Naive thymus-derived CD4-positive, alpha-beta T cell (primary cell): Measurements from ENCODE around the gene ERN1. TPM values are rescaled to one million over a fixed set of nuclear protein-coding genes. Genes with fewer than 3 reads are reported as not detected.
"Not testable (repeated sequence)": the region's sequence is repeated elsewhere in the genome, so short reads cannot be mapped to it uniquely, and the experiment has no call there.

Experiments
- ATAC-seq: fragments of 150-1000 bp; cut with Tn5 transposase; 2 replicates; pipeline ENCODE4 v1.10.0; 2021; ENCODE audit warnings: mild to moderate bottlenecking, moderate library complexity
- CTCF ChIA-PET: fragments of 350-600 bp; sonication (Branson Sonifier 250); formaldehyde crosslinking; loops from one replicate; lab custom pipeline; 2021; ENCODE audit warnings: antibody characterized with exemption; lab: Charles Lee
- POLR2A ChIA-PET: fragments of 350-600 bp; sonication (Branson Sonifier 250); formaldehyde crosslinking; loops from one replicate; lab custom pipeline; 2021; ENCODE audit warnings: antibody characterized with exemption, inconsistent platforms; lab: Charles Lee
- DNase-seq, 9 donors: peaks; one replicate each; pipeline versions ENCODE4 v3.0.0 to v3.0.0-alpha.2; 2020 to 2022; ENCODE audit warnings: mixed read lengths in 1 of 9
- H3K27ac ChIP-seq: one replicate; pipeline ENCODE4 v1.7.0; 2013; ENCODE audit warnings: mild to moderate bottlenecking, low read depth, low read length, moderate library complexity
- H3K27me3 ChIP-seq, 2 donors: one replicate each; pipeline ENCODE4 v1.7.0; 2013; ENCODE audit warnings: low read length in 2 of 2, mild to moderate bottlenecking in 2 of 2, moderate library complexity in 2 of 2; ENCODE audit not compliant: control insufficient read depth in 2 of 2, insufficient read depth in 2 of 2
- H3K36me3 ChIP-seq, 3 experiments: 1 replicate in 2 of 3; 2 replicates in 1 of 3; pipeline ENCODE4 v1.7.0; 2013; ENCODE audit warnings: low read length in 3 of 3, mild to moderate bottlenecking in 3 of 3, moderate library complexity in 1 of 3; ENCODE audit not compliant: insufficient read depth in 3 of 3, control insufficient read depth in 2 of 3
- H3K4me1 ChIP-seq, 2 donors: one replicate each; pipeline ENCODE4 v1.7.0; 2013; ENCODE audit warnings: low read length in 2 of 2, mild to moderate bottlenecking in 2 of 2, moderate library complexity in 1 of 2; ENCODE audit not compliant: control insufficient read depth in 2 of 2, insufficient read depth in 2 of 2
- H3K4me3 ChIP-seq: 2 replicates; pipeline ENCODE4 v1.7.0; 2013; ENCODE audit warnings: mild to moderate bottlenecking, low read length
- H3K9me3 ChIP-seq, 3 experiments: 1 replicate in 2 of 3; 2 replicates in 1 of 3; pipeline ENCODE4 v1.7.0; 2013; ENCODE audit warnings: low read length in 3 of 3; ENCODE audit not compliant: control insufficient read depth in 2 of 3
- H3K27ac Mint-ChIP-seq, 9 donors: one replicate each; pipeline ENCODE4 v1.8.0; 2020 to 2022; ENCODE audit warnings: mixed read lengths in 9 of 9, mild to moderate bottlenecking in 8 of 9, moderate library complexity in 5 of 9, inconsistent platforms in 2 of 9
- H3K27me3 Mint-ChIP-seq, 5 donors: one replicate each; pipeline ENCODE4 v1.8.0; 2021 to 2022; ENCODE audit warnings: mixed read lengths in 5 of 5, mild to moderate bottlenecking in 1 of 5
- H3K36me3 Mint-ChIP-seq, 5 donors: one replicate each; pipeline ENCODE4 v1.8.0; 2020 to 2022; ENCODE audit warnings: mixed read lengths in 5 of 5, mild to moderate bottlenecking in 3 of 5, inconsistent platforms in 1 of 5
- H3K4me1 Mint-ChIP-seq, 7 donors: one replicate each; pipeline ENCODE4 v1.8.0; 2020 to 2022; ENCODE audit warnings: mixed read lengths in 7 of 7, mild to moderate bottlenecking in 3 of 7, inconsistent platforms in 1 of 7
- H3K4me3 Mint-ChIP-seq, 10 donors: one replicate each; pipeline ENCODE4 v1.8.0; 2020 to 2022; ENCODE audit warnings: mild to moderate bottlenecking in 10 of 10, mixed read lengths in 10 of 10, moderate library complexity in 6 of 10, inconsistent platforms in 2 of 10
- H3K9me3 Mint-ChIP-seq, 11 donors: one replicate each; pipeline ENCODE4 v1.8.0; 2020 to 2022; ENCODE audit warnings: mixed read lengths in 11 of 11, mild to moderate bottlenecking in 4 of 11, inconsistent platforms in 1 of 11, moderate library complexity in 1 of 11
- intact Hi-C, 2 donors: fragments of 100-400 bp; cut with micrococcal nuclease; formaldehyde crosslinking; loops; one replicate each; pipeline ENCODE4 v1.15.1; 2023
- polyA plus RNA-seq, 2 donors: library from polyadenylated mRNA; unstranded; fragments of 300-500 nt; fragmentation: Illumina TruSeq; gene quantifications; one replicate each; pipeline ENCODE4 v1.2.3, GENCODE V29; 2021
- total RNA-seq, 6 experiments: library from RNA in 5 of 6; stranded (reverse) in 5 of 6; gene quantifications; 1 replicate in 5 of 6; 2 replicates in 1 of 6; pipeline ENCODE4 v1.2.3 and lab custom pipeline; 2021 to 2026

Gene ERN1
- total and polyA plus RNA-seq, 7 experiments from 2014 or later, result 15.7 to 110 (median 60.3) TPM

GRCh38 chr17:64174686-64175456, 44.9 kb upstream of the ERN1 start:
- ATAC-seq (peak; percentile 88), DNase-seq (no peak)
- ChIA-PET POLR2A (no interaction called here), CTCF (no interaction called here)
- no peak overlapping the region for H3K4me3 ChIP-seq
- no peak overlapping the region for H3K27ac ChIP-seq
- H3K27me3 ChIP-seq, result no peaks in the 10 kb centered on the region
- intact Hi-C loops, result no loop called here
- Mint-ChIP-seq H3K36me3 (peaks cover 11 to 57% (median 40%) of the 10 kb centered on the region in 5 donors), H3K27ac (no peak overlapping the region), H3K4me1 (peaks cover 0 to 4% (median 0%) of the 10 kb centered on the region in 7 donors), H3K27me3 (no peaks in the 10 kb centered on the region), H3K4me3 (no peak overlapping the region), H3K9me3 (peaks cover 0 to 2% (median 0%) of the 10 kb centered on the region in 11 donors)
- H3K4me1 ChIP-seq, result no peaks in the 10 kb centered on the region
- H3K36me3 ChIP-seq, result peaks cover 0 to 43% (median 5%) of the 10 kb centered on the region in 3 experiments
- H3K9me3 ChIP-seq, result no peaks in the 10 kb centered on the region

- POLR2A ChIA-PET, result interaction anchor here (0.9 kb wide), 1 partner anchor 34 kb away, joined by 4 read pairs; no protein-coding TSS in a partner anchor
Observed at GRCh38 chr17:64173646-64174045, 43.7 kb upstream of the ERN1 start.

GRCh38 chr17:64172510-64172909, 42.6 kb upstream of the ERN1 start:
- Histone ChIP-seq H3K27ac (no peak overlapping the region), H3K9me3 (no peaks in the 10 kb centered on the region), H3K4me1 (no peaks in the 10 kb centered on the region), H3K27me3 (no peaks in the 10 kb centered on the region), H3K36me3 (peaks cover 0 to 43% (median 5%) of the 10 kb centered on the region in 3 experiments), H3K4me3 (no peak overlapping the region)
- ChIA-PET CTCF (no interaction called here), POLR2A (interaction anchor here (0.5 kb wide), 1 partner anchor 1133 kb away, joined by 3 read pairs; no protein-coding TSS in a partner anchor)
- Mint-ChIP-seq H3K9me3 (no peaks in the 10 kb centered on the region), H3K4me3 (no peak overlapping the region), H3K27me3 (no peaks in the 10 kb centered on the region), H3K4me1 (peaks cover 0 to 4% (median 0%) of the 10 kb centered on the region in 7 donors), H3K36me3 (peaks cover 10 to 48% (median 23%) of the 10 kb centered on the region in 5 donors), H3K27ac (no peak overlapping the region)
- DNase-seq (no peak), ATAC-seq (no peak)
- intact Hi-C loops, result no loop called here

More at GRCh38 chr17:64173646-64174045, 43.7 kb upstream of the ERN1 start:
- H3K4me1 Mint-ChIP-seq, result peaks cover 0 to 4% (median 0%) of the 10 kb centered on the region in 7 donors
- Histone ChIP-seq H3K9me3 (no peaks in the 10 kb centered on the region), H3K4me1 (no peaks in the 10 kb centered on the region), H3K4me3 (no peak overlapping the region), H3K27me3 (no peaks in the 10 kb centered on the region), H3K36me3 (peaks cover 0 to 43% (median 5%) of the 10 kb centered on the region in 3 experiments), H3K27ac (no peak overlapping the region)
- CTCF ChIA-PET, result no interaction called here
- intact Hi-C loops, result no loop called here
- no peaks in the 10 kb centered on the region for H3K9me3 Mint-ChIP-seq
- H3K27ac Mint-ChIP-seq, result no peak overlapping the region
- ATAC-seq, result no peak
- H3K27me3 Mint-ChIP-seq, result no peaks in the 10 kb centered on the region
- H3K36me3 Mint-ChIP-seq, result peaks cover 11 to 46% (median 31%) of the 10 kb centered on the region in 5 donors
- no peak overlapping the region for H3K4me3 Mint-ChIP-seq
- no peak for DNase-seq

GRCh38 chr17:64171041-64171440, 41.1 kb upstream of the ERN1 start:
- Histone ChIP-seq H3K27ac (no peak overlapping the region), H3K4me3 (no peak overlapping the region), H3K36me3 (peaks cover 0 to 39% (median 5%) of the 10 kb centered on the region in 3 experiments), H3K4me1 (no peaks in the 10 kb centered on the region), H3K9me3 (no peaks in the 10 kb centered on the region), H3K27me3 (no peaks in the 10 kb centered on the region)
- Mint-ChIP-seq H3K27ac (no peak overlapping the region), H3K4me3 (no peak overlapping the region), H3K9me3 (no peaks in the 10 kb centered on the region), H3K4me1 (peaks cover 0 to 4% (median 0%) of the 10 kb centered on the region in 7 donors), H3K27me3 (no peaks in the 10 kb centered on the region), H3K36me3 (peaks cover 11 to 50% (median 23%) of the 10 kb centered on the region in 5 donors)
- ChIA-PET CTCF (interaction anchor here (0.6 kb wide), 1 partner anchor 292 kb away, joined by 3 read pairs; no protein-coding TSS in a partner anchor), POLR2A (no interaction called here)
- DNase-seq (no peak), ATAC-seq (no peak)
- intact Hi-C loops, result no loop called here

- POLR2A ChIA-PET, result interaction anchor here (2.9 kb wide), 1 partner anchor 25 kb away, joined by 13 read pairs; no protein-coding TSS in a partner anchor
- Mint-ChIP-seq H3K27ac (no peak overlapping the region), H3K4me3 (no peak overlapping the region), H3K4me1 (peaks cover 0 to 4% (median 0%) of the 10 kb centered on the region in 7 donors), H3K27me3 (no peaks in the 10 kb centered on the region), H3K36me3 (peaks cover 11 to 52% (median 23%) of the 10 kb centered on the region in 5 donors), H3K9me3 (no peaks in the 10 kb centered on the region)
- Histone ChIP-seq H3K27ac (no peak overlapping the region), H3K27me3 (no peaks in the 10 kb centered on the region), H3K9me3 (no peaks in the 10 kb centered on the region), H3K4me1 (no peaks in the 10 kb centered on the region), H3K36me3 (peaks cover 0 to 36% (median 5%) of the 10 kb centered on the region in 3 experiments), H3K4me3 (no peak overlapping the region)
- intact Hi-C loops, result no loop called here
- ATAC-seq (no peak), DNase-seq (no peak)
- CTCF ChIA-PET, result interaction anchor here (0.6 kb wide), 1 partner anchor 292 kb away, joined by 3 read pairs; no protein-coding TSS in a partner anchor
Observed at GRCh38 chr17:64170286-64170685, 40.3 kb upstream of the ERN1 start.

- ATAC-seq, H3K9me3 ChIP-seq, H3K4me3 Mint-ChIP-seq, DNase-seq, H3K27ac Mint-ChIP-seq, H3K9me3 Mint-ChIP-seq, H3K27me3 Mint-ChIP-seq, H3K4me1 ChIP-seq, H3K4me1 Mint-ChIP-seq, intact Hi-C loops, H3K4me3 ChIP-seq, H3K27ac ChIP-seq, H3K27me3 ChIP-seq: not testable (repeated sequence)
- POLR2A ChIA-PET, result interaction anchor here (1.7 to 2.9 kb wide), 2 partner anchors 11 to 22 kb away, joined by 5 to 13 read pairs; no protein-coding TSS in a partner anchor
- CTCF ChIA-PET, result interaction anchor here (0.6 to 0.8 kb wide), 2 partner anchors 30 to 281 kb away, joined by 3 to 4 read pairs; no protein-coding TSS in a partner anchor
- peaks cover 11 to 43% (median 20%) of the 10 kb centered on the region in 5 donors for H3K36me3 Mint-ChIP-seq
- peaks cover 0 to 20% (median 5%) of the 10 kb centered on the region in 3 experiments for H3K36me3 ChIP-seq
Observed at GRCh38 chr17:64167666-64168065, 37.7 kb upstream of the ERN1 start.
